Activated CD8-positive, alpha-beta memory T cell treated with anti-CD3 and anti-CD28 coated beads, Interleukin-2, amount 50 U/mL, for 1 hour (primary cell): ENCODE data around the gene C17orf50.

Experiments
- DNase-seq: peaks from one replicate; pipeline ENCODE4 v3.0.0-alpha.2; 2020; ENCODE audit errors: extremely low read depth

The C17orf50 gene

GRCh38 chr17:35760587-35760986 is at the start of gene C17orf50:
C17orf50 (plus strand) TSS chr17:35760887; CDS start chr17:35760942, 55 bp downstream.
- DNase-seq, result no peak

DNA sequence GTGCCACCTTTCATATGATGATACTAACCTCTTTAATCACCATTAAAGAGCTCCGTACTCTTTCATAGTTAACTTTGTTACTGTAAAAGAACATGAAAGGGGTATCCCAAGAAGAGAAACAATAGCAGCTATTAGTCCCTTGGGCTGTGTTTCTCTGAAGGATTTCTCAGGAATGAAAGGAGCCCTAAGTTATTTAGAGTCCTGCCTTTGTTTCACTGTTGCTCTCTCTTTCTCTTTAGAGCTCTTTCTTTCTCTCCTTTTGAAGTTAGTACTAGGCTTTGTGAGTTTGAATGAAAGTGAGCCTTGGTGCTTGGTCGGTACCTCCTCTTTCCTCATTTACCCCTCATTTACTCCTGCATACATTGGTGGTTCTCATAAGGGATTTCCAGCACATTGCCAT is 49.7 kb upstream of the C17orf50 start:
- DNase-seq, result no peak

- DNase-seq, result no peak
These were observed 47.5 kb upstream of the C17orf50 start for GRCh38 chr17:35713069-35713728.

GRCh38 chr17:35714988-35715387 is 45.7 kb upstream of the C17orf50 start:
- DNase-seq, result no peak

- DNase-seq, result no peak
These were observed 45.3 kb upstream of the C17orf50 start for GRCh38 chr17:35715416-35715815.

DNA sequence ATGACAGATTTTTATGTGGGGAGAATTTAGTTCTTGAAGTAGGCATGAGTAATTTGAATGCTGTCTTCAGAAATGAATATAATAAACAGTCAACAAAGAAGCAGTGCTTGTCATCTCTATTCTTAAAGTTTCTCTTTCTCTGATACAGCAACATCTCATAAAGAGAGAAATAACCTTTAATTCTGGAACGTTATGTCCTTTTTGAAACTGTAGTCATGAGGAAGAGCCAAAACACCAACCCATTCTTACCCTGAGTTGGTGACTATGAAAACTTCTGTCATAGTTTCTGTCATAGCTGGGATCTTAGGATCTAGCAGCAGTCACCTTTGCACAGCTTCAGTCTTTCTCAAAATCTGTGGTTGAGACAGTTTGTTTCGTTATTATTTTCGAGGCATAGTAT is 44.5 kb upstream of the C17orf50 start:
- no peak for DNase-seq

DNA sequence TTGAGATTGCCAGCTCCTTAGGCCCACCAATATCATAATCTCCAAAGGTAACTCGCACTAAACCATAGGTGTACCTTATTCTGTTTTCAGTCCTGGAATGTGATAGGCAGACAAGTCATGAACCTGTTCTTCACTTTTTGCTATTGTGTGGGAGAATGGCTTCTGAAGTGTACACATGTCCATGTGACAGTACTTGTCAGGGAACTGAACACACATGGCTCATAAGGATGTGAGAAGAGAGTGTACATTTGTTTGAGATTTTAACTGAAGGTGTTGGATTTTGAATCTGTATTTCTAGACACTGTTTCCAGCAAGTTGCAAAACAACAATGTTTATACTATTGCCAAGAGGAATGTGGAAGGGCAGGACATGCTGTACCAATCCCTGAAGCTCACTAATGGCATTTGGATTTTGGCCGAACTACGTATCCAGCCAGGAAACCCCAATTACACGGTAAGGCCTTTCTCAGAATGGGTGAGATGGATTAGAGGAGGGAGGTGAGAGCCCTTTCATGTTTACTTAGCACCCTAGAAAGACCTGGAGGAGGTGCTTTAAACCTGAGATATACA is 43.7 kb upstream of the C17orf50 start:
- no peak for DNase-seq

DNA sequence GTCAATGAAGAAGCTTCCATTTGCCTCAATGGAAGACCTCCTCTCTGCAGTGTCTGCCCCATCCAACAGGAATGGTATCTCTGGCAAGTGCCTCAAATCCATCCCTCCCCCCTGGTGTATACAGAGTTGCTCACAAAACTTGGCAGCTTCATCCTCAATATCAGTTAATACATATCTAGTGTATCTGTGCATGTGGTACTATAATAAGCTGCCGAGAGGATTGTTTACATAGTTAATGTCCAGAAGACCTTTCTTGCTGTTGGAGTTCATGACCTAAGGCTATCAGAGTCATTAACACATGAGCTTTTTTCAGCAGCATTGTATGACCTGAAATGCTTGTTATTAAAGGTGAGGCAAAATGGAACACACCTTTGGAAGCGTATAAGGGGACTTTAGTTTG is 43.2 kb upstream of the C17orf50 start:
- DNase-seq, result no peak

DNA sequence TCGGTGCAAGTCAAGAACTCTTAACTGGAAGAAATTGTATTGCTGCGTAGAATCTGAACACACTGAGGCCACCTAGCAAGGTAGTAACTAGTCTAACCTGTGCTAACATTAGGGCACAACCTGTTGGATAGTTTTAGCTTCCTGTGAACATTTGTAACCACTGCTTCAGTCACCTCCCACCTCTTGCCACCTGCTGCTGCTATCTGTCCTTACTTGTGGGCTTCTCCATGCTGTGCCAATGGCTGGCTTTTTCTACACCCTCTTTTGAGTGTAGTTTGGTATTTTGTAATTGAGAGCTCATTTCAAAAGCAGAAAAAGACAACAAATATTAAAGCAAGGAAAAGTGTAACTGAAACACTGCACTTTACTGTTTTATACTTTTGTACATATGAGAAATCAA is 37.0 kb upstream of the C17orf50 start:
- no peak for DNase-seq

DNA sequence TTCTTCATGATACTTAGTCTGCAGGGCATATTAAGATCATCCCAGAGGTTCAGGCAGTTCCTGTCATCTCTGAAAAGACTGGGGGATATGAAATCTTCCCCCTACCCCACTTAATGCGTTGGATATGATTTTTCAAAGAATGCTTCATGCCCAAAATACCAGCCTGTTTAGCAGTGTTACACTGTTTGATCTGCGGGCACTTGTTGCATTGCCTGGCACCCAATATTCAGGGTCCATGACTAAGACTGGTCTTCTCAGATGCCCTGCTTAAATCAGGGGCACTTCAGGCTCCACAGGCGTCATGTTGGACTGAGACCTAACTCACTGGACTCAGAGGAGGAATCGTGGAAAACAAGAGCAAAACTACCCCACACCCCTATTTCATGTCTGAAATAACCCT is 35.6 kb upstream of the C17orf50 start:
- DNase-seq, result no peak

DNA sequence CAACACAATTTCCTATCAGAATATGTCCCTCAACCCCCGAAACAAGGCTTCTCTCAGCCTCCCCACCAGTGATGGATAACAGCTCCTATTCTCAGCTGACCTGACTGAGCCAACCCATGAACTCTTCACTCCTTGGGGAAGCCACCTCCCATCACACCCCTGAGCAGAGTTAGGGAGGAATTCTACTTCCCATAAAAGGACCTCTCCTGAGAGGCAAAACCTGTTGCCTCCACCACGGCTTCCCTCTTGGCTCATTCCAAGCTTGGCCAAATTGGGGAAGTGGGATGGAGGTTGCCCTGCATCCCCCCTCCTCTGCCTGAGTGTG is 34.9 kb upstream of the C17orf50 start:
- no peak for DNase-seq

- DNase-seq, result no peak
These were observed 34.3 kb upstream of the C17orf50 start for GRCh38 chr17:35726127-35726952.

DNA sequence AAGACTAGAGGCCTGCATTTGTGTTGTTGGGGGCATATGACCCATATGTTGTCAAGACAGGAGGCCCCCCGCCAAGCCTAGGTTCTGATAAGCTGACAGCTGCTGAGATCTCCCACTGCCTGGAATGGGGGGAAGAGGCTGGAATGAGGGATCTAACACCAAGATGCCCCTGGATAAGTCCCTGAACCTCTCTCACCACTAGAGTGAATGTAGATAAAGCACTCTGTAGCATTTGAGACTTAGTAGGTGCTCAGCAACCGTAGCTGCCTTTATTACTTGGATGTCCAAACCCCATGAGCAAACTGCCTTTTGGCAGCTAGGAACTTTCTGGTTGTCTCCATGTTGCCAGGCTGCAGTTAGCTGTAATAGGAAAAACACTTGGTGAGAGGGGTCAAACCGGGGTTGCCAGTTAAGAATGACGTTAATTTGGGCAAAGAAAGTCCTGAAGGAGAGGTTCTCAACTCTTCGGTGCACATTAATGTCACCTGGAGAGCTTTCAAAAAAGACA is 33.7 kb upstream of the C17orf50 start:
- no peak for DNase-seq

GRCh38 chr17:35727635-35728034 is 33.1 kb upstream of the C17orf50 start:
- DNase-seq, result no peak

DNA sequence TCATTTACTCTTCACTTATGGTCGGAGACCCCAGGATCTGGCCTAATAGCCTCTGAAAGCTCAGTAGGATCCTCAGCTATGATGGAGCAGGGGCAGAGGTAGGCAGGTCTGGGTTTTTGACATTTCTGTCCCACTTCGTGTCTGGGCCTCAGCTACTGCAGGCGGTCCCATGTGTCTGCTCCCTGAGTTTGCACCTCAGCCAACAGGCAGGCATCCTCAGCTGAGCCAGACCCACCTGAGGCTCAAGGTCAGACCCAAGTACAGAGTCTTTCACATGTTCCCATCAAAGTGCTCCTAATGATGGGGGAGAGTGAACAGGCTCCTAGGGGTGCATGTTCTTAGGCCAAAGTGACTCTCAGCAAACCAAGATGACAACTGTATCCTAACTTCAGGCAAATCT is 32.1 kb upstream of the C17orf50 start:
- DNase-seq, result no peak

- no peak for DNase-seq
These were observed 31.3 kb upstream of the C17orf50 start for GRCh38 chr17:35729405-35729833.

DNA sequence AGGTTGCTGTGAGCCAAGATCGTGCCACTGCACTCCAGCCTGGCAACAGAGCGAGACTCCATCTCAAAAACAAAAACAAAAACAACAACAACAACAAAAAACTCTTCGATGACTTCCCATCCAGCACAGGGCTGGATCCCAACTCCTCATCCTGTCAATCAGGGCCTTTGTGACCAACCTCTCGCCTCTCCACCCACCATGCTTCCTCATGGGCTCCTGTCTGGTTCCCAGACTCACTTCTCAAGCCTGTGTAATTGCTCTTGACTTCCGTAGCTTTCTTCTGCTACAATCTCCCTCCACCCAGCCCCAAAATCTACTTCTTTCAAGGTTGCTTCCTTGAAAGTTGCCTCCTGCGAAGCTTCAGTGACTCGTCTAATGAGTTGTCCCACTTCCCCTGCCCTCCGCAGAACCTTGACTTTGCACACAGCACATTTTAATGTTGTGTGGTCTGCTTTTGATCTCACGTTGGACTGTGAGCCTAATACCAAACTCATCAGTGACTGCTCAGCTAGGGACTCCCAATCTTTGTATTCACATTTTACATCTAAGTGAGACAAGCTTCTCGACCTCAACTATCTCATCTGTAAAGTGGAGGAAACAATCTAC is 30.2 kb upstream of the C17orf50 start:
- no peak for DNase-seq

DNA sequence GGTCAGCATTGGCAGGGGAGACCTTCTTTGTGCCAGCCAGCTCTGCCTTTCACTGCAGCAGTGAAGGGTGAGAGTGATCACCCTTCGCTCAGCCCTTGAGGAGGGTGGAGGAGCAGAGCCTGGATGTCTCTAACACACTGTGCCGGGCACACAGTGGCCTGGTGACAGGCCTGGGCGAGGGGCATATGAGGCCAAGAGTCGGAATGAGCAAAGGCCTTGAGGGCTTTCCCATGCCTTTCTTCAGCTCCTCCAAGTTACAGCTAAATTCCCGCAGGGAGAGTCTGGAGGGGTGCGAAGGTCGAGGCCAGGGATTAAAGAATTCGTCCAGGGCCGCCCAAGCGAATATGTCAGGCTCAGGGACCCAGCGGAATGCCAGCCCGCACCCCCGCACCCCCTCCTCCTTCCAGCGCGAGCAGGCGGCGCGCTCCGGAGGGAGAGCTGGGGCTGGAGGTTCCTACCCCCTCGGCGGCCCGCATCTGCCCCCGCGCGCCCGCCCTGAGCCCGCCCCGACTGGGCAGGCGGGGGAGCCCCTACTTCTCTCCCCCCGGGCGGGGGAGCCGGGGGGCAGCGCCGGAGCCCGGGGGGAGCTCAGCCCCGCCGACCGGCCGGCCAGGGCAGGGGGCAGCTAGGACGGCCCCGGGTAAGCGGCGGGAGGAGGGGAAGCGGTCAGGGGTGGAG is 29.3 kb upstream of the C17orf50 start, which contains the start of gene RASL10B:
RASL10B (plus strand) TSS at position 401 of the 678 bp plus-strand sequence. CDS start 3,546 bp downstream, outside the sequence.
- DNase-seq, result no peak

- no peak for DNase-seq
These were observed 28.5 kb upstream of the C17orf50 start for GRCh38 chr17:35731917-35732805.

DNA sequence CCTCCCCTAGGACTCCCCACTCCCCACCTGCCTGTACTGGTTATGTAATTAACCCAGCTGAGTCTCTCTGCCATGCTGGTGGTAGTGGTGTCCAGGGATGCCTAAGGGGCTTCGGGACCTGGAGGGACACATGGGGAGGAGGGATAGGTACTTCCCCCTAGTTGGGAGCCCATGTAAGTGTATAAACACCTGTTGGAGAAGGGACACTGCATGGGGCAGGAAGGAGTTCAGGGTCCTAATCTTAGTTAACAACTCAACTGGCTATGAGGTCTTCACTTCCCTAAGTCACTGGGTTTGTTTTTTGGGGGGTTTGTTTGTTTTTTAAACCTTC is 27.9 kb upstream of the C17orf50 start:
- DNase-seq, result no peak

DNA sequence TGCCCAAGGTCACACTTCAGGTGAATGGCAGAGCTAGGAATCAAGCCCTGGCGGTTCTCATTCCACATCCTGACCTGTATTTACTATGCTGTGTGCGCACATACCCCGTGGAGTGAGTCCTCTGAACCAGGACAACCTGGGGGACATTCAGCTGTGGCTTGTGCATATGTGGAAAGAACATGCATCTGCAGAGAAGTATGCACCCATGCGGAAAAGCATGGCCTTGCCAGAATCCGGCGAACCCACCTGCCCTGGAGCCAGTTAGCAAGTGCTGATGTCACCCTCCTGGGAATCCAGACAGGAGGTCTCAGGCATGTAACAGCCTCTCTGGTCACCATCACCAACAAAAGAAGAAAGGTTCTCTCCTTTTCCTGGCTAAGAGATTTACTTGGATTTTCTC is 27.3 kb upstream of the C17orf50 start:
- no peak for DNase-seq
